Transverse colon (tissue), 4 donors: ENCODE data around the gene MTMR10. TPM values are rescaled to one million over a fixed set of nuclear protein-coding genes. Genes with fewer than 3 reads are reported as not detected.

Experiments
- DNase-seq: peaks from one replicate; pipeline ENCODE4 v3.0.0-alpha.2; 2019
- H3K27ac ChIP-seq, 4 donors: fragments of 200-600 bp; sonication (generic); 2 replicates each; pipeline ENCODE4 v1.5.1; 2016 to 2018; ENCODE audit warnings: inconsistent platforms in 4 of 4
- H3K27me3 ChIP-seq: fragments of 200-600 bp; sonication (generic); 2 replicates; pipeline ENCODE4 v1.5.1; 2017; ENCODE audit warnings: inconsistent platforms
- H3K36me3 ChIP-seq, 4 donors: fragments of 200-600 bp; sonication (generic); 2 replicates each; pipeline ENCODE4 v1.5.1; 2017 to 2019; ENCODE audit warnings: inconsistent platforms in 4 of 4
- H3K4me1 ChIP-seq, 4 donors: fragments of 200-600 bp; sonication (generic); 2 replicates each; pipeline ENCODE4 v1.5.1; 2017 to 2020; ENCODE audit warnings: inconsistent platforms in 4 of 4
- H3K4me3 ChIP-seq, 4 donors: fragments of 200-600 bp; sonication (generic); 1 replicate in 1 of 4; 2 replicates in 3 of 4; pipeline versions ENCODE4 v1.5.1 to v1.6.1; 2017 to 2019; ENCODE audit warnings: inconsistent platforms in 4 of 4
- H3K9me3 ChIP-seq, 2 donors: fragments of 200-600 bp; sonication (generic); 2 replicates each; pipeline ENCODE4 v1.5.1; 2017 to 2019; ENCODE audit warnings: inconsistent platforms in 2 of 2
- CTCF ChIP-seq, 5 experiments: fragments of 200-600 bp in 3 of 5; fragments of 450-650 bp in 2 of 5; sonication (generic) in 3 of 5; IDR thresholded peaks; 1 replicate in 2 of 5; 2 replicates in 3 of 5; pipeline ENCODE4 v1.5.1; 2016 to 2017; ENCODE audit warnings: antibody characterized with exemption in 5 of 5, inconsistent platforms in 3 of 5, mild to moderate bottlenecking in 2 of 5, moderate library complexity in 1 of 5
- EP300 ChIP-seq: sonication (generic); formaldehyde crosslinking; IDR thresholded peaks from one replicate; pipeline ENCODE4 v1.6.1; 2017; ENCODE audit warnings: antibody characterized with exemption, low read depth
- POLR2A ChIP-seq: fragments of 450-650 bp; IDR thresholded peaks from one replicate; pipeline ENCODE4 v1.6.1; 2016; ENCODE audit warnings: antibody characterized with exemption, mild to moderate bottlenecking, moderate library complexity
- POLR2AphosphoS5 ChIP-seq, 3 donors: sonication (generic); formaldehyde crosslinking; IDR thresholded peaks; one replicate each; pipeline ENCODE4 v1.6.1; 2016; ENCODE audit warnings: antibody characterized with exemption in 3 of 3
- WGBS, 2 donors: methylation state at CpG; one replicate each; pipeline ENCODE4 v1.1.5; 2018; ENCODE audit warnings: low coverage in 1 of 2; 5-methylcytosine and 5-hydroxymethylcytosine counted together
- in situ Hi-C, 4 donors: fragments of 200-750 bp; cut with MboI; loops; one replicate each; pipeline versions ENCODE4 v1.15.0 to v1.15.1; 2017; ENCODE audit warnings: low sequenced_read_pairs in 3 of 4, low pct_ligation_motif_present in 1 of 4, low pct_unique_long_range_greater_than_20kb in 1 of 4
- intact Hi-C: fragments of 100-400 bp; cut with DNase I; formaldehyde crosslinking; loops from one replicate; pipeline ENCODE4 v1.15.1; 2023; ENCODE audit warnings: low total_unique reads
- total RNA-seq, 4 donors: library from RNA; depleted of rRNA; stranded (reverse); fragments of >200 nt; gene quantifications; one replicate each; pipeline ENCODE4 v1.1.0, GENCODE V29; 2016

MTMR10 gene
- total RNA-seq, 4 donors from 2014 or later, result 11.1 to 40.8 (median 32.7) TPM

GRCh38 chr15:31017311-31017710 is 25.9 kb upstream of the MTMR10 start:
- in situ Hi-C loops (no loop called here), intact Hi-C loops (no loop called here)
- H3K4me3 ChIP-seq, result no peak overlapping the region
- H3K9me3 ChIP-seq, result peaks cover 8% of the 10 kb centered on the region in 2 donors
- DNase-seq, result no peak
- no peaks in the 10 kb centered on the region for H3K36me3 ChIP-seq
- WGBS, 2 donors, result 65 to 69% methylated on average over 1 of the region's 1 CpG
- no peak for TF ChIP-seq POLR2AphosphoS5 (IDR thresholded peaks at IDR 0.05)
- TF ChIP-seq CTCF (IDR thresholded peaks at IDR 0.05), result no peak
- TF ChIP-seq POLR2A, result no peak
- no peak for TF ChIP-seq EP300
- no peaks in the 10 kb centered on the region for H3K27me3 ChIP-seq
- no peak overlapping the region for H3K27ac ChIP-seq
- peaks cover 0 to 3% (median 0%) of the 10 kb centered on the region in 4 donors for H3K4me1 ChIP-seq

GRCh38 chr15:31016446-31016915 is 25.1 kb upstream of the MTMR10 start:
- Histone ChIP-seq H3K4me1 (peaks cover 0 to 3% (median 0%) of the 10 kb centered on the region in 4 donors), H3K4me3 (no peak overlapping the region), H3K27ac (no peak overlapping the region), H3K36me3 (no peaks in the 10 kb centered on the region), H3K27me3 (no peaks in the 10 kb centered on the region), H3K9me3 (peaks cover 11 to 15% of the 10 kb centered on the region in 2 donors)
- DNase-seq, result no peak
- in situ Hi-C loops (no loop called here), intact Hi-C loops (no loop called here)
- no peak for TF ChIP-seq POLR2AphosphoS5 (IDR thresholded peaks at IDR 0.05)
- no peak for TF ChIP-seq POLR2A
- no peak for TF ChIP-seq EP300
- TF ChIP-seq CTCF (IDR thresholded peaks at IDR 0.05), result no peak
- WGBS, 2 donors, result 61 to 67% methylated on average over 3 of the region's 3 CpGs

GRCh38 chr15:31014608-31014925 is 23.1 kb upstream of the MTMR10 start:
- WGBS, 2 donors, result 57% methylated on average over 2 of the region's 2 CpGs; no CpG with 5 or more reads in 1 of the 2 donors
- Histone ChIP-seq H3K27ac (no peak overlapping the region), H3K27me3 (no peaks in the 10 kb centered on the region), H3K9me3 (peaks cover 11 to 15% of the 10 kb centered on the region in 2 donors), H3K4me3 (no peak overlapping the region), H3K36me3 (no peaks in the 10 kb centered on the region), H3K4me1 (peaks cover 0 to 3% (median 0%) of the 10 kb centered on the region in 4 donors)
- no peak for DNase-seq
- TF ChIP-seq POLR2AphosphoS5 (IDR thresholded peaks at IDR 0.05) (no peak), POLR2A (no peak), EP300 (no peak), CTCF (IDR thresholded peaks at IDR 0.05) (no peak)
- intact Hi-C loops, result loop anchor here (1.0 kb wide), 1 partner anchor 45 kb away; no protein-coding TSS in a partner anchor
- in situ Hi-C loops, result no loop called here

- intact Hi-C loops (loop anchor here (1.0 kb wide), 1 partner anchor 45 kb away; no protein-coding TSS in a partner anchor), in situ Hi-C loops (no loop called here)
- H3K4me3 ChIP-seq, result no peak overlapping the region
Observed at GRCh38 chr15:31013863-31014607, 22.6 kb upstream of the MTMR10 start.

More at GRCh38 chr15:31013863-31014607, 22.6 kb upstream of the MTMR10 start:
- H3K36me3 ChIP-seq, result no peaks in the 10 kb centered on the region
- H3K9me3 ChIP-seq, result peaks cover 11 to 15% of the 10 kb centered on the region in 2 donors
- TF ChIP-seq POLR2A (no peak), POLR2AphosphoS5 (IDR thresholded peaks at IDR 0.05) (no peak), CTCF (IDR thresholded peaks at IDR 0.05) (no peak), EP300 (no peak)
- H3K4me1 ChIP-seq, result peaks cover 0 to 3% (median 0%) of the 10 kb centered on the region in 4 donors
- no peaks in the 10 kb centered on the region for H3K27me3 ChIP-seq
- no peak overlapping the region for H3K27ac ChIP-seq
- DNase-seq, result no peak
- 0 to 51% methylated on average over 1 to 2 of the region's 2 CpGs for WGBS, 2 donors
